Endodermal cell (in vitro differentiated cells): ENCODE results near the gene BPI. TPM values are rescaled to one million over a fixed set of nuclear protein-coding genes. Genes with fewer than 3 reads are reported as not detected.

ENCODE experiments used
- DNase-seq: peaks from one replicate; pipeline ENCODE4 v3.0.0-alpha.2; 2017
- H3K27ac ChIP-seq: 2 replicates; pipeline ENCODE4 v1.5.1; 2013; ENCODE audit warnings: mild to moderate bottlenecking, low read depth, low read length, moderate library complexity
- H3K27me3 ChIP-seq: 2 replicates; pipeline ENCODE4 v1.6.1; 2013; ENCODE audit warnings: mild to moderate bottlenecking, low read length, moderate library complexity; ENCODE audit not compliant: insufficient read depth, control insufficient read depth, poor library complexity, severe bottlenecking
- H3K36me3 ChIP-seq: 2 replicates; pipeline ENCODE4 v1.7.0; 2013; ENCODE audit warnings: mild to moderate bottlenecking, low read length, moderate library complexity; ENCODE audit not compliant: control insufficient read depth, insufficient read depth
- H3K4me1 ChIP-seq: one replicate; pipeline ENCODE4 v1.7.0; 2013; ENCODE audit warnings: low read length; ENCODE audit not compliant: control insufficient read depth, insufficient read depth
- H3K4me3 ChIP-seq: 2 replicates; pipeline ENCODE4 v1.5.1; 2013; ENCODE audit warnings: mild to moderate bottlenecking, low read length, moderate library complexity
- H3K9ac ChIP-seq: 2 replicates; pipeline ENCODE4 v1.6.1; 2013; ENCODE audit warnings: mild to moderate bottlenecking, low read length, moderate library complexity; ENCODE audit not compliant: poor library complexity, severe bottlenecking; ENCODE audit errors: extremely low read depth
- H3K9me3 ChIP-seq: 2 replicates; pipeline ENCODE4 v1.6.1; 2013; ENCODE audit warnings: mild to moderate bottlenecking, low read length, moderate library complexity; ENCODE audit not compliant: control insufficient read depth
- H3K27ac Mint-ChIP-seq: 2 replicates; pipeline ENCODE4 v1.8.0; 2020; ENCODE audit warnings: mixed read lengths
- H3K27me3 Mint-ChIP-seq: 2 replicates; pipeline ENCODE4 v1.8.0; 2021; ENCODE audit warnings: mild to moderate bottlenecking, mixed read lengths; ENCODE audit not compliant: insufficient read depth
- H3K36me3 Mint-ChIP-seq: 2 replicates; pipeline ENCODE4 v1.8.0; 2020; ENCODE audit warnings: low read depth, mixed read lengths
- H3K4me1 Mint-ChIP-seq: 2 replicates; pipeline ENCODE4 v1.8.0; 2020; ENCODE audit warnings: mixed read lengths
- H3K4me3 Mint-ChIP-seq: 2 replicates; pipeline ENCODE4 v1.8.0; 2020; ENCODE audit warnings: mild to moderate bottlenecking, moderate library complexity, mixed read lengths
- H3K9me3 Mint-ChIP-seq: 2 replicates; pipeline ENCODE4 v1.8.0; 2020; ENCODE audit warnings: mild to moderate bottlenecking, mixed read lengths
- CTCF ChIP-seq: fragments of 200-600 bp; sonication (generic); conservative IDR thresholded peaks from 2 replicates; pipeline ENCODE4 v1.5.0; 2021; ENCODE audit warnings: antibody characterized with exemption, mild to moderate bottlenecking
- WGBS, 2 experiments: methylation state at CpG; one replicate each; pipeline versions ENCODE4 v1.1.5 to v1.1.7; 2013; ENCODE audit warnings: missing lambda C conversion rate in 2 of 2, mixed read lengths in 1 of 2; ENCODE audit not compliant: insufficient coverage in 1 of 2, insufficient read length in 1 of 2; 5-methylcytosine and 5-hydroxymethylcytosine counted together
- total RNA-seq, 2 donors: library from RNA; stranded (reverse); fragmentation: NEBNext Ultra II Directional in 1 of 2; extraction: Animal tissue kit (Norgen Biotek cat#: 25700) in 1 of 2; gene quantifications; 2 replicates in 1 of 2; 3 replicates in 1 of 2; pipeline ENCODE4 v1.2.1, GENCODE V29; 2021

BPI gene
- total RNA-seq, 2 donors from 2014 or later = not detected

GRCh38 chr20:38354227-38354626, 50.3 kb downstream of the BPI start:
- Histone ChIP-seq H3K27me3 (no peaks in the 10 kb centered on the region), H3K4me3 (no peak overlapping the region), H3K27ac (no peak overlapping the region), H3K9me3 (no peaks in the 10 kb centered on the region), H3K4me1 (no peaks in the 10 kb centered on the region), H3K9ac (no peak overlapping the region), H3K36me3 (no peaks in the 10 kb centered on the region)
- no peak for TF ChIP-seq CTCF
- Mint-ChIP-seq H3K4me3 (no peak overlapping the region), H3K9me3 (no peaks in the 10 kb centered on the region), H3K27me3 (no peaks in the 10 kb centered on the region), H3K4me1 (peaks cover 10% of the 10 kb centered on the region), H3K36me3 (no peaks in the 10 kb centered on the region), H3K27ac (no peak overlapping the region)
- 90 to 91% methylated on average over 7 to 10 of the region's 10 CpGs for WGBS, 2 experiments
- DNase-seq = no peak

- no peak overlapping the region for H3K27ac Mint-ChIP-seq
- 87 to 91% methylated on average over 14 to 17 of the region's 18 CpGs for WGBS, 2 experiments
Measured at GRCh38 chr20:38355161-38356012, 51.4 kb downstream of the BPI start.

GRCh38 chr20:38357653-38358207, 53.8 kb downstream of the BPI start:
- H3K27ac ChIP-seq = no peak overlapping the region
- 91 to 96% methylated on average over 4 to 7 of the region's 7 CpGs for WGBS, 2 experiments
- H3K4me1 Mint-ChIP-seq = peaks cover 7% of the 10 kb centered on the region

More at GRCh38 chr20:38355161-38356012, 51.4 kb downstream of the BPI start:
- Mint-ChIP-seq H3K27me3 (no peaks in the 10 kb centered on the region), H3K4me1 (peaks cover 10% of the 10 kb centered on the region), H3K36me3 (no peaks in the 10 kb centered on the region), H3K4me3 (no peak overlapping the region), H3K9me3 (no peaks in the 10 kb centered on the region)
- Histone ChIP-seq H3K27ac (no peak overlapping the region), H3K4me3 (no peak overlapping the region), H3K9ac (no peak overlapping the region), H3K9me3 (no peaks in the 10 kb centered on the region), H3K27me3 (no peaks in the 10 kb centered on the region), H3K4me1 (no peaks in the 10 kb centered on the region), H3K36me3 (no peaks in the 10 kb centered on the region)
- peak; percentile 73 for DNase-seq
- TF ChIP-seq CTCF = no peak

More at GRCh38 chr20:38357653-38358207, 53.8 kb downstream of the BPI start:
- no peaks in the 10 kb centered on the region for H3K4me1 ChIP-seq
- Mint-ChIP-seq H3K4me3 (no peak overlapping the region), H3K9me3 (no peaks in the 10 kb centered on the region), H3K36me3 (no peaks in the 10 kb centered on the region), H3K27ac (no peak overlapping the region), H3K27me3 (no peaks in the 10 kb centered on the region)
- H3K9me3 ChIP-seq = no peaks in the 10 kb centered on the region
- H3K9ac ChIP-seq = no peak overlapping the region
- no peak for TF ChIP-seq CTCF
- H3K4me3 ChIP-seq = no peak overlapping the region
- no peaks in the 10 kb centered on the region for H3K36me3 ChIP-seq
- no peak for DNase-seq
- no peaks in the 10 kb centered on the region for H3K27me3 ChIP-seq
